Epithelial cell of esophagus (primary cell): ENCODE results near the gene ZNRD2.

ENCODE experiments used
- DNase-seq: peaks from one replicate; pipeline ENCODE4 v3.0.0; 2010; ENCODE audit warnings: low read depth
- H3K4me3 ChIP-seq: 2 replicates; pipeline ENCODE4 v1.5.1; 2011; ENCODE audit warnings: mild to moderate bottlenecking, low read length, control low read depth
- TF ChIP-seq, protein P1 (sequence below): IDR thresholded peaks from 2 replicates; pipeline ENCODE4 v1.5.1; 2011; ENCODE audit warnings: low read depth, mild to moderate bottlenecking, low read length, control low read depth, inconsistent platforms; ENCODE audit not compliant: insufficient read depth; ENCODE audit errors: missing control alignments

The ZNRD2 gene

DNA sequence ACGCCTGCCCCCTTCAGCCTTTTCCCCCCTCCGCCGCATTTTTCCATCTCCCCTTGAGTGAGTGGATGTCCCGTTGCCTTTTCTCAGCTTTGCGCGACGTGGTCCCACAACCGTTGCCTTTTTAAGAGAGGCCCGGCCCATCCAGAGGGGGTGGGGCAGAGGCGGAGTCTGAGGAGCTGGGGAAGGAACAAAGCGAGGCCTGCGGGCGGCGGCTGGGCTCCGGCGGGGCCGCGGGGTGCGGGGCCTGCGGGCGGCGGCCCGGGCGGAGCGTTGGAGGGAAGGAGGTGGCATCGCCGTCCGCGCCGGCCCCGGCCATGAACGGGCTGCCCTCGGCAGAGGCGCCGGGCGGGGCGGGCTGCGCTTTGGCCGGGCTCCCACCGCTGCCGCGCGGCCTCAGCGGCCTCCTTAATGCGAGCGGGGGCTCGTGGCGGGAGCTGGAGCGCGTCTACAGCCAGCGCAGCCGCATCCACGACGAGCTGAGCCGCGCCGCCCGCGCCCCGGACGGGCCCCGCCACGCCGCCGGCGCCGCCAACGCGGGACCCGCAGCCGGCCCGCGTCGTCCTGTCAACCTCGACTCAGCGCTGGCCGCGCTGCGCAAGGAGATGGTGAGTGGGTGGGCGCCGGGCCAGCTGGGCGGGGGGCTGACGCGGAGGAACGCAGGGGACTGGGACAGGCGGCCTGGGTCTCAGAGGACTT lies 2.2 kb downstream of the ZNRD2 start, which contains the start of gene FAM89B:
TSS of gene FAM89B (plus strand) at position 183 of the 696 bp plus-strand sequence. CDS start at position 315, 132 bp downstream.
- TF ChIP-seq, protein P1, sequence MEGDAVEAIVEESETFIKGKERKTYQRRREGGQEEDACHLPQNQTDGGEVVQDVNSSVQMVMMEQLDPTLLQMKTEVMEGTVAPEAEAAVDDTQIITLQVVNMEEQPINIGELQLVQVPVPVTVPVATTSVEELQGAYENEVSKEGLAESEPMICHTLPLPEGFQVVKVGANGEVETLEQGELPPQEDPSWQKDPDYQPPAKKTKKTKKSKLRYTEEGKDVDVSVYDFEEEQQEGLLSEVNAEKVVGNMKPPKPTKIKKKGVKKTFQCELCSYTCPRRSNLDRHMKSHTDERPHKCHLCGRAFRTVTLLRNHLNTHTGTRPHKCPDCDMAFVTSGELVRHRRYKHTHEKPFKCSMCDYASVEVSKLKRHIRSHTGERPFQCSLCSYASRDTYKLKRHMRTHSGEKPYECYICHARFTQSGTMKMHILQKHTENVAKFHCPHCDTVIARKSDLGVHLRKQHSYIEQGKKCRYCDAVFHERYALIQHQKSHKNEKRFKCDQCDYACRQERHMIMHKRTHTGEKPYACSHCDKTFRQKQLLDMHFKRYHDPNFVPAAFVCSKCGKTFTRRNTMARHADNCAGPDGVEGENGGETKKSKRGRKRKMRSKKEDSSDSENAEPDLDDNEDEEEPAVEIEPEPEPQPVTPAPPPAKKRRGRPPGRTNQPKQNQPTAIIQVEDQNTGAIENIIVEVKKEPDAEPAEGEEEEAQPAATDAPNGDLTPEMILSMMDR: no peak
- peak; percentile 86 for DNase-seq
- H3K4me3 ChIP-seq: peak within 1 kb of the TSS; percentile 93

DNA sequence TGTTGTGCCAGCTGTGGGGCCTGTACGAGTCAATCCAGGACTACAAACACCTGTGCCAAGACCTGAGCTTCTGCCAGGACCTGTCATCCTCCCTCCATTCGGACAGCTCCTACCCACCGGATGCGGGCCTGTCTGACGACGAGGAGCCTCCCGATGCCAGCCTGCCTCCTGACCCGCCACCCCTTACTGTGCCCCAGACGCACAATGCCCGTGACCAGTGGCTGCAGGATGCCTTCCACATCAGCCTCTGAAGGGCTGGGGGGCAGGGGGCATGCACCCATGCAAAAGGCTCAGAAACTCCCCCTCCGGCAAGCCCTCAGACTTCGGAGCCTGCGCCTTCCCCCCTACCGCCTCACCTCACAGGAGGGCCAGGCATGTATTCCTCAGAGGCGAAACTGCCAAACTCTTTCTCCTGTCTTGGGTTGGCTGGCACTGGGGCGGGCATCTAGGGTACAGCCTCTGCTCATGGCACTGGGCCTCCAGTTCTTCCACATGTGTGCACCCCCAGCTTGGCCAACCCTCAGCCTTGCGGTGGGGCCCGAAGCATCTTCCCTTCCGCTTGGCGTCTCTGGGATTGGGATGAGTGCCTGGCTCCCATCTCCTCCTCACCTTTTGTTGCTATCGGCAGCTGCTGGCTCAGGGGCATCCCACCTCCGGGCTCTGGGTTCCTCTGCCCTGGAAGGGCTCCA lies 3.3 kb downstream of the ZNRD2 start:
- H3K4me3 ChIP-seq: peak overlapping the region; percentile 93
- peak; percentile 33 for DNase-seq
- TF ChIP-seq, protein P1: no peak

DNA sequence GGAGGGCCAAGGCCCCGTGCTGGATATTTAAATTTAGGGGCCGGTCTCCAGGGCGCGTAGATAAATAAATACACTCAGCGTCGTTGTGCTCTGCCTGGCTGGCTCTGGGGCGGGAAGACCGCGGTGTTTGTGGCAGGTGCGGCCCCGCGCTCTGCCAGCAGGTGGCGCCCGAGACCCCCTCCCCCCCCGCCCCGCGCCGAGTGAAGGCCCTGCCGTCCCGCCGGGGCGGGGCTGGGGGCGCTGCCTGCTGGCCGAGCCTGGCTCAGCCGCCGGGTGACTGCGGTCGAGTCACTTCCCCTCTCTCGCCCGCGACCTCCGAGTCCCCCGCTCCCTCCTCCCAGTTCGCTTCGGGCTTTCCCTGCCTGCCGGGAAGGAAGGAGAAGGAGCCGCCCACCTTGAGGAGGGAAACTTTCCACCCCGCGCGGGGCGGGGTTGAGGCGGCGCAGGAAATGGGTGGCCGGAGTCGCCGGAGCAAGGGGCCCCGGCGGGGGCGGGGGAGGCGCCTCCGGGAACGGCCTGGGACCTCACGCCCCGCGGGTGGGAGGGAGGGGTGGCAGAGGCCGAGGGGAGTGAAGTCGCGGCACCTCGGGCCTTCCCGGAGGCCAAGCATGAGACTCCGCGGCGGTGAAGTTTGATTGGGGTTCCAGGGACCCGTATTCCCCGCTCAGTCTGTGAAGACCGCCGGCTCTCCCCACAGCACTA lies 4.0 kb downstream of the ZNRD2 start:
- TF ChIP-seq, protein P1: peak; percentile 52
- peak overlapping the region; percentile 93 for H3K4me3 ChIP-seq
- DNase-seq: peak; percentile 82

DNA sequence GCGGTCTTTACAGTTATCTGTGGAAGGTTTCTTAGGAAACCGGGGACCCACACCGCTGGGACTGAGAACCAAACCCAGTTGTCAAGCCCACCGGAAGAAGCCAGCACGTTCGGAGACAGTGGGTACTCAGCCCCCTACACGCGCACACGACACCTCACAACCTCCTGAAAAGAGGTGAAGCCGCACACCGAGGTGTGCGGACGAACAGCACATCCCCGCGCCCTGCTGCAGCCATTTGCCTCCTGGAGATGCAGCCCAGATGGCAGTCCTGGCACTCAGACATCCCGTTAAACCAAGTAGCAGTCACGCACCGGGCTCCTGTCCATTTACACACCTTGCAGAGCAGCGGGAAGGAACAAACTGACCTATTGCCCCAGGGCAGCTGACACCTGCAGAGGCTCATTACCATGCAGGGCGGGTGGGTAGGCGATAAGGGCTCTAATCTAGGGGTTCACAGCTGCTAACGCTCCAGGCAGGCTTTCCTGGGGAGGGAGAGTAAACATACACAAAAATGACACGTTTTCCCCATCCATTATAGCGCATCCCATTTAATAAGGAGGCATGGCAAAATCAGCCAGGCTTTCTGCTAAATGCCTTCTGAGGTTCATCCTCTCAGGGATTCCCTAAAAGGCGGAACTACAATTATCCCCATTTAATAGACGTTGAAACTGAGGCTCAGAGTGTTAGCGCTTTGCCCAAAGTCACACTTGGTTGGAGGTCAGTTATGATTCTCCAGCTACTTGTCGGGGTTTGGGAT lies 4.7 kb downstream of the ZNRD2 start:
- DNase-seq: peak; percentile 43
- H3K4me3 ChIP-seq: peak overlapping the region; percentile 48
- TF ChIP-seq, protein P1: no peak

DNA sequence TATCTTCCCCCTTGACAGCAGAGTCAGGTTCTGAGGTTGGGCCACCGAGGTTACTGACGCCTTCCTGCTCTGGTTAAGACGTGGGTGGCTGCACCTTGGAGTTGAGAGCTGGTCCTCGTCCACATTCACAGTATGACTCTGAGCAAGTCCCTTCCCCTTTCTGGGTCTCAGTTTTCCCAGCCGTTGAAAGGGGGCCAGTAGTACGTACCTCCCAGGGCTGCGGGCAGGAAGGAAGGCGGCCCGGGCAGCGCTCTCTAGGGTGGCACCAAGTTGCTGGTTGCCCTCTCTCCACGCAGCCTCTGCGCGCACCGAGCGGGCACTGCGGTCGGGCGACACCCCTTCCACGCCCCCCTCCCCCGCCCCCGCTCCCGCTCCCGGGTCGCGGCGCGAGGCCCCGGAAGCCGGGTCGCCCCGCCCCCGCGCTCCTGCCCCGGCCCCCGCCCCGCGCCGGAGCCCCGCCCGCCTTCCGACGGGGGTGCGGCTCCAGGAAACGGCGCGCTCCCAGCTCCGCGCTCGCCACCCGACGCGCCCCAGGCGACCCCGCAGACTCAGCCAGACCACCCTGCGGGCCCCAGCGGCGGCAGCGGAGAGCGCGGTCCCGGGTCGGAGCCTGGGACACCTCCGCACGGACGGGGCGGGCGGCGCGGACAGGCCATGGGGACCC lies 5.4 kb downstream of the ZNRD2 start, which contains the start of gene EHBP1L1:
TSS of gene EHBP1L1 (plus strand) at position 486 of the 664 bp plus-strand sequence. CDS start 250 bp downstream, outside the sequence.
- TF ChIP-seq, protein P1: no peak
- DNase-seq: peak; percentile 52
- peak within 1 kb of the TSS; percentile 59 for H3K4me3 ChIP-seq
